H54 (cell line): ENCODE data around the gene HSD17B3.
"Not testable (repeated sequence)": the region's sequence is repeated elsewhere in the genome, so short reads cannot be mapped to it uniquely, and the experiment has no call there.

Experiments used
- DNase-seq: peaks from one replicate; pipeline ENCODE4 v3.0.0; 2011; ENCODE audit warnings: low spot score, mixed read lengths; ENCODE audit not compliant: insufficient read length
- FAIRE-seq: peaks from 3 replicates; lab custom pipeline; 2011; peaks lifted over from hg19 to GRCh38; lab: Jason Lieb, UNC
- POLR2A ChIP-seq: IDR thresholded peaks from 2 replicates; pipeline ENCODE4 v1.6.1; 2011; ENCODE audit warnings: low read depth, mild to moderate bottlenecking, low read length

The HSD17B3 gene

DNA sequence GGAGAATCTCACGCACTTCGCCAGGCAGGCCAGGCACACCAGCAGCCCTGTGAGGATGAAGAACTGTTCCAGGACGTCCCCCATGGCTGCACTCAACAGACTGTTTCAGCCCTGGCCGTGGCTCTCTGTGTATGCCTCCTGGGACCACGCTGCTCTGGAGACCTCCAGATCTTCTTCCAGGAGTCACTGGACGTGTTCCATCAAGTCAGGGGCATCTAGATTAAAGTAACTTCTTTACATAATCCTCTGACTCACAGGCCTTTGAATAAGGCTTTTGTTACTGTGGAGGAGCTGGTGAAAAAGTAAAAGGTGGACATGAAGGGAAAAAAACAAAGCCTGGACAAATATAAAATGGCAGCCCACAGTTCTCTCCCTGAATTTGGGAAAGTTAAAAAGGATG is at the start of gene HSD17B3:
HSD17B3 (minus strand) TSS at position 156 of the 400 bp plus-strand sequence; CDS start at position 84, 72 bp downstream.
- DNase-seq (no peak), FAIRE-seq (peak; percentile 77)
- no peak for TF ChIP-seq POLR2A

GRCh38 chr9:96350866-96351265 is 48.9 kb upstream of the HSD17B3 start:
- TF ChIP-seq POLR2A = no peak
- peak; percentile 11 for FAIRE-seq
- DNase-seq = no peak

GRCh38 chr9:96348261-96348660 is 46.3 kb upstream of the HSD17B3 start:
- no peak for FAIRE-seq
- no peak for TF ChIP-seq POLR2A
- no peak for DNase-seq

- no peak for TF ChIP-seq POLR2A
- DNase-seq = no peak
- FAIRE-seq = no peak
Observed at GRCh38 chr9:96345551-96345950, 43.6 kb upstream of the HSD17B3 start.

DNA sequence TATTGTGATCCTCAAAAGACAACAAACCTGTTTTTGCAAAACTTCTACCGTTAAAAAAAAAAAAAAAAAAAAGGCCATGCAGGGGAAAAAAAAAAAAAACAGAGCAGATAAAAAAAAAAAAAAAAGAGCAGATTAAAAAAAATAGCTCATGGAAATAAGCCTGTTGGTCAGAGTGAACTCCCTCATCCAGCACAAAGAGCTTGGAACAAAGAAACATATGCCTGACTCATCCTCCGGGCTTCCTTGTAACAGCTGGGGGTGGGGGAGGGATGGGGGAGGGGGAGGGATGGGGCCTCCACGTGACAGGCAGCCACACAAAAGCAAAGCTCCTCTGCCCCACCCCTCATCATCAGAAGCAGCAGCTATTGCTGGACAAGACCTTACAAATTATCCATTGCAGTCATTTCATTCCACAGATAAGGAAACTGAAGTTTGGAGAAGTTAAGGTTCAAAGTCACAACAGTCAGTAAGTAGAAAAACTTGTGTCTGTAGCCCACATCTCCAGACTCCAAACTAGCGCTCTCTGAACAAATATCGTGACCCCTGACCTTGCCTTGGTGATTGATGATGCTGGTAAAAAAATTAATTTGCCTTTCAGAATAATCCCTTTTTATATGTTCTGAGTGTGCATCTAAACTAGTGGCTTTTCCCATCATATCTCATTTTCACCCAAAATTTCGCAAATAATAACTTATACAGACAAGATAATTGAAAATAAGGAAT is 42.6 kb upstream of the HSD17B3 start:
- DNase-seq (peak; percentile 95), FAIRE-seq (peak; percentile 78)
- no peak for TF ChIP-seq POLR2A

- DNase-seq (no peak), FAIRE-seq (peak; percentile 75)
- no peak for TF ChIP-seq POLR2A
Observed at GRCh38 chr9:96343515-96344360, 41.8 kb upstream of the HSD17B3 start.

DNA sequence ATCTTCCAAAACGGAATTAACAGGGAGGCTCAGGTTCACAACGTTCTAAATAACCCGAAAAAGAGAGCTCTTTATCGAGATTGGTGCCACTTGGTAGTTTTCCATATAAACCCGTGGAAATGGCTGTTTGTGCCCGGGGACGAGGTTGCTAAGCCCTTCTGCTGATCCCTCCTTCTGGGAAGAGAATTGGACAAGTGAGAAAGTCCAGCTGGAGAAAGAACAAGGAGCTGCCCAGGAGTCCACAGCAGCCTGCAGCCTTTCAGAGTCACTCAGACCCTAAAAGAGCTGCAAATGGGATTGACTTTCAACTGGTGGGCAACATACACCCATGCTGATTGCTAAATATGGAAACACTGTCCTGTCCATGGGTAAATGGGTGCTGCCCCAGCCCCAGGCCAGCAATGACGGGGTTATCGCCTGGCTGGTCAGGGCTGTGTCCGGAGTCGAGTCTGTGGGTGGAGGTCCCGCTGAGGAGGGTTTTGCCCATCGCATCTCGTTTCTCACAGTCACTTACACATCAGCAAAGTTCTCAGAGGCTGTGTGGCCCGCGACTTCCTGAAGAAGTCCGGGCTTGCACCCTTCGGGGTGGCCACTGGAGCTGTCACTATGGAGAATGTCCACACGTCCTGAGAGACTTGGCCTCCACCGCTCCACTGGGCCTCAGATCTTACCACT is 40.7 kb upstream of the HSD17B3 start:
- no peak for TF ChIP-seq POLR2A
- FAIRE-seq = no peak
- no peak for DNase-seq

GRCh38 chr9:96340707-96341106 is 38.7 kb upstream of the HSD17B3 start:
- TF ChIP-seq POLR2A = no peak
- no peak for DNase-seq
- no peak for FAIRE-seq

- no peak for TF ChIP-seq POLR2A
- no peak for FAIRE-seq
- no peak for DNase-seq
Observed at GRCh38 chr9:96338299-96338698, 36.3 kb upstream of the HSD17B3 start.

DNA sequence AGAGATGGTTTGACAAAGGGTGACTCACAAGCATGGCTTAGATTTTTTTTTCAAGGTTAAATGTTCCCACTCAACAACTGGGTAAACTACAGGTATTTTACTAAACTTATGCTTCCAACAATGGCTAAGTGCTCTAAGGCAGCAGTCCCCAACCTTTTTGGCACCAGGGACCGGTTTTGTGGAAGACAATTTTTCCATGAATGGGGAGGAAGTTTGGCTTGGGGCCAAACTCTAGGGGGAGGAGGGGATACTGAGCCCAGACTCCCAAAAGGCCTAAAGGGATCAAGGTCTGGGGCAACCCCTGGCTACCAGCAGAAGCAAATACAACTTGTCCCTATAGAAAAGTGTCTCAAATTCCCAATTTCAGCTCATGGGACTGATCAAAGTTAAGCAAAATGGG is 32.0 kb upstream of the HSD17B3 start:
- no peak for DNase-seq
- no peak for TF ChIP-seq POLR2A
- peak; percentile 73 for FAIRE-seq

- FAIRE-seq = peak; percentile 86
- peak; percentile 57 for DNase-seq
- TF ChIP-seq POLR2A = no peak
Observed at GRCh38 chr9:96331236-96331947, 29.4 kb upstream of the HSD17B3 start.

DNA sequence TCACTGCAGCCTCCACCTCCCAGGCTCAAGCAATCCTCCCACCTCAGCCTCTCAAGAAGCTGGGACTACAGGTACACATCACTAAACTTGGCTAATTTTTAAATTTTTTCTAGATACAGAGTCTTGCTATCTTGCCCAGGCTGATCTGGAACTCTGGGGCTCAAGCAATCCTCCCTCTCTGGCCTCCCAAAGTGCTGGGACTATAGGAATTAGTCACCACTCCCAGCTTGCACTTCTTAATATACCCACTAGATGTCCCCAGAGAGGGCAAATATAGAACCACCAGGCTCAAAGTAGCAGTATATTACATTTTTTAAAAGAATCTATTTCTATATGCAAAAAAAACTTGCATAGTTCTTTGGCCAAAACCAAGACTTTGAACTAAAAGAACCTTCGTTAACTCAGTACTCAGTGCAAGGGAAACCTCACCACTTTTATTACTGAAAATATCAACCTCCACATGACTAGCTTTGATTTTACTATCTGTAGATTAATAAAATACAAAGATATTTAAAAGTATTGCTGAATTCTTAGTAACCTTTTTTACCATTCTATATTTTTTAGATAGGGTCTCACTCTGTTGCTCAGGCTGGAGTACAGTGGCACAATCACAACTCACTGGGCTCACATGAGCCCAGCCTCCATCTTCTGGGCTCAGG is 25.8 kb upstream of the HSD17B3 start:
- peak; percentile 85 for FAIRE-seq

GRCh38 chr9:96323169-96323568 is 21.2 kb upstream of the HSD17B3 start:
- no peak for FAIRE-seq
- no peak for TF ChIP-seq POLR2A
- no peak for DNase-seq

More for the DNA sequence above, 25.8 kb upstream of the HSD17B3 start:
- peak; percentile 45 for DNase-seq
- TF ChIP-seq POLR2A = no peak

GRCh38 chr9:96322736-96323135 is 20.8 kb upstream of the HSD17B3 start:
- DNase-seq, FAIRE-seq: not testable (repeated sequence)

GRCh38 chr9:96322210-96322609 is 20.2 kb upstream of the HSD17B3 start:
- DNase-seq, FAIRE-seq: not testable (repeated sequence)
